HG03095 (cell line): ENCODE data around the gene AUP1.

Experiments
- ATAC-seq: cut with Tn5 transposase; IDR thresholded peaks from one replicate; pipeline ENCODE4 v1.9.1; 2021; ENCODE audit warnings: moderate library complexity; ENCODE audit not compliant: unreplicated experiment

AUP1 gene

DNA sequence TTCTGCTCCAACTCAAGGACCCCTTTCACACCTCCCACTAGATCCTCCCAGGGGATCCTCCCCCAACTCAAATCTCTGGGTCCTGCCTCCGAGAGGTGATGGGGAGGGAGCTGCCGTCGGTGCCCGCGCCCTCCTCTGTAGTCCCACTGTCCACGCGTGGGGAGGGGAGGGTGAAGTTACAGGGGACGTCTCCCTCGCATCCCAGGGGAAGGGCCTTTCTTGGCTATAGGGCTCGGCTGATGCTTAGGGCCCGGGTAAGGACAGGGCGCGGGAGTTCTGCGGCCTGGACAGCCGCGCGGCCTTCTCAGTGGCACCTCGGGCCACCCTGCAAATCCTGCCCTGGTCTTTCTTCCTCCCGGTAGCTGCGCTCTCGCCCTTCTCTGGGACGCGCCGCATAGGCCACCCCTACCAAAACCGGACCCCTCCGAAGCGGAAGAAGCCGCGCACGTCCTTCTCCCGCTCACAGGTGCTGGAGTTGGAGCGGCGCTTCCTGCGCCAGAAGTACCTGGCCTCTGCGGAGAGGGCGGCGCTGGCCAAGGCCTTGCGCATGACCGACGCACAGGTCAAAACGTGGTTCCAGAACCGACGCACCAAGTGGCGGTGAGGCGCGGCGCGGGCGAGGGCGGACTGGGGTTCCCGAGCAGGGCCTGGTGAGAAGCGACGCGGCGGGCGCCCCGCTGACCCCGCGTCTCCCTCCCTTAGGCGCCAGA is 14.1 kb downstream of the AUP1 start:
- no peak for ATAC-seq

DNA sequence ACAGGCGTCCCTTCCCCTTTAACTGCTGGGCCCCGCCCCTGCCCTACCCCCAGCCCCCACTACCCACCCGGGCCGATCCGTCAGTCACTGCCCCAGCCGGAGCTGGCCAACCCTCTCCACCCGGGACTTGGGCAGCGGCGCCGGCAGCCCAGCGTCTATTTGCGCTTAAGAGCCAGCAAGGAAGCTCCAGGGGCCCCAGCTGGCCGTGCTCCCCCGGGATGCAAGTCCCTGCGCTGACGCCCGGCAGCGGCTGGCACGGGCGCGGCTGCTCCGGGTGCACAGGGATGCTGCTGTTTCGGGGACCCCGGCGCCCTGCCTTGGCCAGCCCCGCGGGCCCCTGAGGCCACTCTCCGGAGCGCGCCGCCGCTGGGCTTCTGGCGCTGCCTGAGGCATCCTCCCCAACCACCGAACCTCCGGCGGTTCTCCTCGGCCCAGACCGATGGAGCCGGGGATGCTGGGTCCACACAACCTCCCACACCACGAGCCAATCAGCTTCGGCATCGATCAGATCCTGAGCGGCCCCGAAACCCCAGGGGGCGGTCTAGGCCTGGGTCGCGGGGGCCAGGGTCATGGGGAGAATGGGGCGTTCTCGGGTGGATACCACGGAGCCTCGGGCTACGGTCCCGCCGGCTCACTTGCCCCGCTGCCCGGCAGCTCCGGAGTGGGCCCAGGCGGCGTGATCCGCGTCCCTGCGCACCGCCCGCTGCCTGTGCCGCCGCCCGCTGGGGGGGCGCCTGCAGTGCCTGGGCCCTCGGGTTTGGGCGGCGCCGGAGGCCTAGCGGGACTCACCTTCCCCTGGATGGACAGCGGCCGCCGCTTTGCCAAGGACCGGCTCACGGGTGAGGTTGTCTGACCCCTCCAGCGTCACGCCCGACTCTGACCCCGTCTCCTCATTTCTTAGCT is 14.9 kb downstream of the AUP1 start, which contains the start of gene TLX2:
TLX2 (plus strand) TSS at position 83 of the 903 bp plus-strand sequence; CDS start at position 440, 357 bp downstream.
- no peak for ATAC-seq

DNA sequence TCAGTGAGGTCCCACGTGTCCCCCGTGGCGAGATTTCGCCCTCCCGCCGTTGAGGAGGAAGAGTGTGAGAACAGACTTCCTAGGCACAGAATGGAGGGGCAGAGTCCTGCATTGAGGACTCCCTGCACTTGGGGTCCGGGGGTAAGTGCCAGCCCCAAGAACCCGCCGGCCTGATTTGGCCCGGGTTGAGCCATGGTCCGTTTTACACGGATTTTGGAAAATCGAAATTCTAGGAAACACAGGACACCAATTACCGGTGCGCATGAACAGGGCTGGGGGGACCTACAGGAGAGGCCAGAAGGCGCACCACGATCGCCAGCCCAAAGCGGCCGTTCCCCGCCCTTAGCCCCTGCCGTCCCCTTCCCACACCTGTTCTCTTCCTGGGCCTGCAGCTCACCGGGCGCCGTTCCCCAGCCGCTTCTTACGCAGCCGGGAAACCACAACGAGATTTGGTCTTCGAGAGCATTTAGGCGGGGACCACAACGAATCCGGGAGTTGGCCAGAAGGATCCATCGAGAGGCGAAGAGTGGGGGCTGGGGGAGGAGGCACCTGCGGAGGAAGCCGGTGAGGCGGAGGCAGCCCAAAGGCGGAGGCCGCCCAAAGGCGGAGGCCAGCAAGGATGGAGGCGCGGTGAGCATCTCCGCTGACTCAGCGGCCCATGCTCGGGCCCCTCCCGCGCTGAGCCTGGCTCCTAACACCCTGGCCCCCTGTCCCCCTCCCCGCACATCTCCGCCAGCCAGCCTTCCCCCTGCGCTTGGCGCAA is 15.7 kb downstream of the AUP1 start:
- no peak for ATAC-seq

DNA sequence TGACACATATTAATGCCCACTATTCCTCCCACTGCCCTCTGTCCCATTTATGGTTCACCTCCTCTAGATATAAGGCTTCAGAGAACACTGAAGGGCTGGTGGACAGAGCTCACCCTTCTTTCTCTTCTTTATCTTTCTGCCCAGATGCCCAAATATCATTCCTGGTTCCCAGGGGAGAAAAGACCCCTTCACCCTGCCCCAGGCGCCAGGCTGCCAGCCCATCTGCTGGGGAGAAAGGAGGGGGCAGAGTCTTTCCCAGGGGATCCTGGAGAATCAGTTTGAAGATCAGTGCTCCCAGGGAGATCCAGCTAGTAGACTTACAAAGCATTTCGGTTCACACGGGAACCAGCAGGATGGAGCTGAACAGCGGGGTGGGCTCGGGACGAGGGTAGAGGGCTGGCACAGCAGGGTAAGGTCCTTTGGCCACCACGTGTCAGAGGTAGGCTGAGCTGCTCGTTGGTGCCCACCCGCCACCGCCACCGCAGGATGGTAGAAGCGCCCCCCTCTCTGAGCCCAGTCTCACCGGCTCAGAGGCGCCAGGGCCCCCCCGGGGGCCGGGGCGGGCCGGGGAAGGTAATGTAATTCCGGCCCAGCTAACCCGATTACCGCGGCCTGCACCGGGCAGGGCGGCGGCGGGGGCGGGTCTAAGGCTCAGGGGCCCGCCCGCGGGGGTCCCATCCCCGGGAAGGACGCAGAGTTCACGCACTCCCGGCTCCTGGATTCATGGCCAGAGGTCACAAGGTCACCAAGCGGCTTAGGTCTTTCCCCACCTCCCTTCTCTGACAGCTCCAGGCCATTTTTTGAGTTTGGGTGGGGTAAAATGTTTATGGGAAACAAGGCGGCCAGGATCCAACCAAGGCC is 16.5 kb downstream of the AUP1 start:
- ATAC-seq, result no peak

DNA sequence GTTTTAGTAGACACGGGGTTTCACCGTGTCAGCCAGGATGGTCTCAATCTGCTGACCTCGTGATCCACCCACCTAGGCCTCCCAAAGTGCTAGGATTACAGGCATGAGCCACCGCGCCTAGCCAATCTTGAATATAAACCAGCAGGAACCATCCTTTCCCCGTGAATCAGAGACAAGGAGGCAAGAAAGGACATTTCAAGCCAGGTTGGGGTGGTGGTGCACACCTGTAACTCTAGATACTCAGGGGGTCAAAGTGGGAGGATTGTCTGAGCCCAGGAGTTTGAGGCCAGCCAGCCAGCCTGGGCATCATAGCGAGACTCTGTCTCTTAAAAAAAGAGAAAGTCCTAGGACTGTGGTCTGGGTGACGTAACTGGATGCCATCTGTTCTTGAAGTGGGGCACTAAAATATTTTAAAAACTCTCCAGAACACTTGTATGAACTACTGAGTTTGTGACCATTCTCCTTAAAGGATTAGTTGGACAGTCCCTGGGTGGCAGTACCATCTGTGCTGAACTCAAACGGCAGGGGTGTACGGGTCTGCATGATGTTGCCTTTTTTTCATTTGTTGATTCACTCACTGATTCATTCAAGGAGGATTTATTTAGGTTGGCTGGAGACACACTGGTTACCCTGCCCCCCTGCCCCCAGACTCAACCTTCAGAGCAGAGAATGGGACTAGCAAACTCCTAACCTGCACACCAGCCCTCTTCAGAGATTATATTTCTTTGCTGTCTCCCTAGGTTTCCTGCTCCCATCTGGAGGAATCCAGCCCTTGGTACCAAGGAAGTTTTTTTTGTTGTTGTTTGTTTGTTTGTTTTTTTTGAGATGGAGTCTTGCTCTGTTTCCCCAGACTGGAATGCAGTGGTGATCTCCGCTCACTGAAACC is 18.2 kb downstream of the AUP1 start:
- ATAC-seq, result no peak

DNA sequence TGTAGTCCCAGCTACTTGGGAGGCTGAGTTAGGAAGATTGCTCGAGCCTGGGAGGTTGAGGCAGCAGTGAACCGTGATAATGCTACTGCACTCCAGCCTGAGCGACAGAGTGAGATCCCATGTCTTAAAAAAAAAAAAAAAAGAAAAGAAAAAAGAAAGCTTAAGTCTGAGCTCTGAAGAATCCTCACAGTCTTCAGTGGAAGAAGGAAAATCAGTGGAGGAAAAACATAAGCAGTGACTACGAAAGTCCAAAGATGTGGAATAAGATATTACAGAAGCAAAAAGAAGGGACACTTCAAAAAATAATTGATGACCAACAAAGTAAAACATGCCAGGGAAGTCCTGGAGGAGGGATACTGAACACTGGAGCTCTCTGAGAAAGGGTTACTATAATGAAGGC is 19.2 kb downstream of the AUP1 start:
- no peak for ATAC-seq

DNA sequence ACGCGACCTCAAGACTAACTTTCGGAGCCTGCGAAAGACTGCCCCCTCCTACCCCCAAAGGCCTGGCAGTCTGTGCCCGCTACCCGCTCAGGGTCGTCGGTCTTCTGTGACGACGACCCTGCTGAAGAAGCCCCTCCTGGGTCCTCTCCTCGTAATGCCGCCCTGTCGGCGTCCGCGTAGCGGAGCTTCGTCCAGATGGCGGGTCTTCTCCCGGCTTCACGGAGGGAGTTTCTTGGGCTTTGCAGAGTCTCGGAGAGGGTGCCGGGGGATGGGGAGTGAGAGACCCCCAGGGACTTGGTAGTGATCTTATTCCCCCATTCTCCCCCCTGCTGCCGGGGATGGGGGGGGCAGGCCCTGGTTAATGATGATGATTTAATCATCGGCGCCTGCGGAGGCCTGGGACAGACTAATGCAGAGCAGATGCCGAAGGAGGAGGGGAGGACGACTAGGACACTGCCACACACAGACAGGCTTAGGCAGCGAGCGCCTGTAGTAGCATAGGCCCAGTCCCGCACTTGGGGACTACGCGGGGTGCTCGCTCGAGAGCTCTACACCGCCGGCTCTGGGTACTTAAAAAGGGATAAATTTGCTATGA is 21.5 kb downstream of the AUP1 start:
- no peak for ATAC-seq

DNA sequence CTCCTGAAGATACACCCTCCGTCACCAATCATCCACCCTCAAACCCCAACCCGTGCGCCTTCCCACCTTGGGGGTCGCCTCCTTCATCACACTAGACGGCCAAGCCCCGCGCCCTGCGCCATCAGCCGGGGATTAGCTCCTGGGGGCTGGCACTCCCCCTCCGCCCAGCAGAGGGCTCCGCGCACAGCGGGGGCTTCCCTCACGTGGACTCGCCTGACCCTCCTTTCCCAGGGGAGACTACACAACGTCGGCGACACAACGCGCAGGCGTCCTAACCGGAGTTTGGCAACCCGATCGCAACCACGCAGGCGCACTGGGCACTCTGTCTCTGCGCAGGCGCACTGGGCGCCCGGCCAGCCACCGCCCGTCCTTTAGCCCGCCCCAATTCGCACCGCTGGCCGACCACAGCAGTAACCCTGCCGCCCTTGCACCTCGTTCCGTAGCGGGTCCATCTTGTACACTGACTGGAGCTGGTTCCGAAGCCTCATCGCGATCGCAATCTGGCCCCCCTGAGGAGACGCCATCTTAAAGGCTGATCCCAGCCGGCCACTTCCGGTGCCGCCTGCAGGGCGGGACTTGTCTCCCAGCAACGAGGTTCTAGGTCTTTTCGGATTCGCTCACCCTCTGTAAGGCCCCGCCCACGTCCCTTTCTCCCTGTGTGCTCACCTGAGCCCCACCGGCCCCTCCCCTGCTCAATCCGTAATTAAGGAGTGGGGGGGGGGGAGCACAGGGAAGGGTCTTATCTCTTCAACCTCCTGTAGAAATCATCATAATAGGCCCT is 22.2 kb downstream of the AUP1 start, which contains the start of gene PCGF1:
PCGF1 (minus strand) TSS at position 551 of the 781 bp plus-strand sequence; CDS start at position 524, 27 bp downstream.
- peak; percentile 84 for ATAC-seq

DNA sequence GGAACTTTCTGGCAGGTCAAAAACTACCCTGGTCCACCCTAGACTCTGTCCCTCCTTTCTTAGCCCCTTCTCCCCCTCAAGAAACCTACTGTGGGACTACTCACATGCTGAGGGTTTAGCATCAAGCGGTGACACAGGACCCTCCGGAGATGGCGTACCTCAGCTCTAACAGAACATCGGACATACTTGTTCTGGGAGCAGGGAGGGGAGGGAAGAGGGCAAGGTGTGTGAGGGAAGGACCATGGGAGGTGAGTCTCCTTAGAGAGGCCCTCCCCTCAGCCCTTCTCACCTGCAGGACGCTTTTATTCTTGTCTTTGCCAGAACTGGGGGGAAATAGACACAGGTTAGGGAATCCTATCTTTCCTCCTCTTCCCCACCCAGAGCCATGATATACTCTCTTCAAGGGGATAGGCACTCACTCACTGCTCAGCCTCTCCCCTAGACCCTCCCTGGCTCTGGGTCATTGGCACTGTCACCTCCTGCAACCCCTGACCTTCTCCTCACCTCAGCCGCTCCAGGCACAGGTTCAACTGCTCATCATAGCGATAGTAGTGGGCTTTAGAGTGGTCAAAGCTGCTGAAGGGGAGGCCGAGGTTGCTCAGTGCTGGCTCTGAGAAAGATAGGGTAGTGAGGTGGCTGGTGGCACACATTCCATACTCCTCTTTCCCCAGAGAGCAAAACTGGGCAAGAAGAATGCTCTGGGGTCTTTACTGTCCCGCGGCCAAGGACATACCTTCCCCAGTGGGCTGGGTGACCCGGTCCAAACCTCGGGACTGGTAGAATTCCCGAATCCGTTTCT is 23.9 kb downstream of the AUP1 start:
- no peak for ATAC-seq

DNA sequence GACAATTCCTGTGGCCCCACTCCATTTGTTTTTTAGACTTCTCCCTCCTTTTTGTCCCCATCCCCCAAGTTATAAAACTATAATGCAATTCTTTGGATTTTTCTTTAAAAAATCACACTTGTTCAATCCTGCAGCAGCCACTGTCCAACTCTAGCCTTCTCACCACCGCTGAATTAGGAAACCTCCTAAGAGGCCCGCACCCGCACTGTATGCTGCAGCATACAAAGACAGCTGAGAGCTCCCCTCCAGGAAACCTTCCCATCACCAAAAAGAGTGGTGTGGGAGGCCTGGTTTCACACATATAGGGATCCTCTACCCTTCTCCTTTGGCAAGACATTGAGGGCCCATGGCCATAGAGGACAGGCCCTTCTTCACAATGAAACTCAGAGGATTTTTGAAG is 24.9 kb downstream of the AUP1 start:
- no peak for ATAC-seq

DNA sequence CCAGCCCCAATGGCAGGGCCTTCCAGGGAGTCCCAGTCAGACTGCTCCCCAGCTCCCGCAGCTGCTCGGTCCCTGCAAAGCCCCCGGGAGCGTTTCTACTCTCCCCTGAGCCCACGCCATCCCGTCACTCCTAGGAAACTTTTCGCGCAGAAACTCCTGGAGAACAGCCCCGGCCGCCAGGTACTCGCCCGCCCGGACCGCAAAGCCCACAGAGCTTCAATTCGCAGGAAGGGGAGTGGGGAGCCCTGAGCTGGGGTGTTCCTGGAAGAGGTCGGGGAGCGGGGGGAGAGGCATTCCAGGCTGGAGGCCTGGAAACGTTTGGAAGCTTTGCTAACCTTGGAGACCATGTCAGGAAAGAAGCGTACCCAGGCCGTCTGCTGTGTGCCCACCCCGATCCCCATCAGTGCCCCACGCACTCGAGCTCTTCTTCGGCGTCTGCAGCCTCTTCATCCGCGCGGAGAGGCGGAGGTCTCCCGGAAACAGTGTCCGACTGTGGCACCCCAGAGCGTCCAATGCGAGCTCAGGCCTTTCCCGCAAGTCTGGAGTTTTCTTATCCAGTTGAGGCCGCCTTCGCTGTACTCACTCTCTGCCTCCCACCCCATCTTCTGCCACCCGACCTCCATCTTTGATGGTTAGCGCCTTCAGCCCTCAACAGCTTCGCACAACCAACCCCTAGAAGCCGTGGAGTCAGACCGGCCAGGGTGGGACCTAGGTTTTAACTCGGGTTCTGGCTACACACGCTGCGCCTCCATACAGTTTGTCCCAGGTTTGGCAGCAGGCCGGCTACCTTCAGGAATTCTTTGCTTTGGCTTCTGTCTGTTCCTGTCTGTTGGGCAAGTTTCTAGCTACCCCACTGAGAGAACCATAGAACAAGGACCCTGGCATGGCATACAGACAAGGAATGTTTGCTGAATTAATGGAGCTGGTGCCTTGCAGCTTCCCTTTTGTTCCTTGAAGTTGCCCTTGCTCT is 25.7 kb downstream of the AUP1 start:
- no peak for ATAC-seq

DNA sequence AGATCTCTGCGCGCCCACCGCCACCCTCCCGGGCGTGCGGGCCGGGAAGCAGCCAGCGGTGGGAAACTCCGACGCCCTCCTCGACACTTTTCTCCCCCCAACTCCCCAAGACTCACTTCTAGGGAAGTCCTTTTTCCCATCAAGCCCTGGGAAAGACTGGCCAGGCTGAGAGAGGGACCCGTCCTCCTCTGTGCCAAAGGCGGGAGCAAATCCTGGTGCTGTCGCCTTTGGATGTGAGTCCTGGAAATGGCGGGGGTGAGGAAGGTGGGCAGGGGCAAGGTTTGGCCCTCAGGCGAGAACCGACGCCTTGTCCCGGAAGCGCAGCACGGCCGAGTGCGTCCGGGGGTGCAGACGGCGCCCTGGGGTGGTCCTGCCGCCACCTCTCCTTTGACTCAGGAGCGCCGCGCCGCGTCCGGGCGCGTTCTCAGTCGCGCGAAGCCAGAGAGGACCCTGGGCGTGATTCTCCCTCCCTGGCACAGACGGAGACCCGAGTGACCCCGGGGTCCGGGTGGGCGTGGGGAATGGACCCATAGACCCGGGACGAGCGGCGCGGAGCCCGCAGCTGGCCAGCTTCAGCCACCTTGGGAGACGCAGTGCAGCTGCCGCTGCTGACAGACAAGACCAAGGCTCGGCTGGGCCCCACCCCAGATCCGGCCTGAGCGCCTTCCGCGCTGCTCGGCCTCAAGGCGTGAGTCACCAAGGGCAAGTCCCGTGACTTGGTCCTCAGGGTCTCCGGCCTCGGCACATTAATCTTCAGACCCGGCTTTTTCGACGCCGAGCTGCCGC is 26.6 kb downstream of the AUP1 start:
- ATAC-seq, result peak; percentile 40

DNA sequence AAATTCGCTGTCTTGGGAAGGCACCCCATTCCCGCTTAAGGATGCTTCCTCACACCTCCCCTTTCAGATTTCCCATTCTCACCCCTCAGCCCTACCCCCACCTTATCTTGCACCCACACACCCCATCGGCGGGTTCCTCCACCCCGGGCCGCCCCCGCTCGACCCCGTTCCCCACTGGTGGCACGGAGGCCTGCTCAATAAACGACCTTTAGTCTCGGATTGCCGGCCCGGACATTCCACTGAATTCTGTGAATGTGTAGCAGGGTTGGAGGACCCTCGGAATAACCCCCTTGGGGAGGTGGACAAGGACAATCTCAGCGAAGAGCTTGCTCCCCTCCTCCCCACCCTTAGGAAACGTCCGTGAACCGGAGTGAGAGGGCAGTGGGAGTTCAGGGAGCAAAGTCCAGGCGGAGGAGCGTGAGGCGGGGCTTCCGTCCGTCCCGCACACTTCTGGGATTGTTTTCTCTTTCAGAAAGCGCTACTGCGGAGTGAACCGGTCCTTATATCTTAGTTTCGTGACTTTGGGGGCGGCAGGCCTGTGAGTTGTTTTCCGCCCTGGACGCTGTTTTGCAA is 27.3 kb downstream of the AUP1 start:
- no peak for ATAC-seq

DNA sequence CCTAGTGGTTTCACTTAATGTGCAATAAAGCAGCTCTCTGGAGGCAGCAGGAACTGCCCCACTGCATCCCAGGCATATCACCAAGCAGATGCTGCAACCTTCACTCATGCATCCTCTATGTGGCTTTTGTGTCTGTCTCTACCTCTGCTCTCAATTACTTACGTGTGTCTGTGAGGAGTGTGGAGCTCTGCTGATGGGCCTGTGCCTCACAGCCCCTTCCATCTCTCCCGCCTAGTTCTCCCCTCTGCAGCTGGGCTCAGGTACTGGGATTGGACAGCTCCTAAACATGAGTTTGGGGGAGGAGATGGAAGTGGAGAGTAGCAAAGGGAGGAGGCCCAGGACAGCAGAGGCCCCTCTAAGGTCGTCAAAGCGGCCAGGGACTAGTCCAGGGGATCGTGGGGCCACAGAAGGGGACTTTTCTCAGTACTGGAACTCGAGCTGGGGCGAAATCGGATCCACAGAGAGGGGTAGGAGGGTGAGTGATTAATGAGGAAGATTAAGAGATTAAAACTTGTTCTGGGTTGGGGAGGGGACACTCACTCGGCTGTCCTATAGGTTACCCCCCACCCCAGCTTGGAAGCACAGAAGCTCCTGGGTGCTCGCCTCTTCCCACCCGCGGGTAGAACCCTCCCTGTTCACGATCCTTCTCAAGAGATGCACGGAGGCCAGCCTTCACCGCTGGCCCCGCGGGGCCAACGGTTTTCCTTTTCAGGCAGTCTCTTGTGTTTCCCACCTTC is 28.0 kb downstream of the AUP1 start:
- ATAC-seq, result no peak
